BE2C (cell line): ENCODE data around the gene HAND1.

Experiments
- DNase-seq: peaks from one replicate; pipeline ENCODE4 v3.0.0-alpha.2; 2020
- H3K27me3 ChIP-seq: fragments of 250-450 bp; sonication (Bioruptor Pico); 2 replicates; pipeline ENCODE4 v1.5.1; 2020; ENCODE audit warnings: mild to moderate bottlenecking
- H3K36me3 ChIP-seq: fragments of 250-450 bp; sonication (Bioruptor Pico); 2 replicates; pipeline ENCODE4 v1.5.1; 2020; ENCODE audit warnings: mild to moderate bottlenecking
- H3K4me1 ChIP-seq: fragments of 250-450 bp; sonication (Bioruptor Pico); 2 replicates; pipeline ENCODE4 v1.5.1; 2020
- H3K4me3 ChIP-seq: 2 replicates; pipeline ENCODE4 v1.5.1; 2011; ENCODE audit warnings: low read depth, low read length
- H3K9me3 ChIP-seq: fragments of 250-450 bp; sonication (Bioruptor Pico); 2 replicates; pipeline ENCODE4 v1.5.1; 2020
- TF ChIP-seq, protein P1 (sequence below): IDR thresholded peaks from 2 replicates; pipeline ENCODE4 v1.5.1; 2012; ENCODE audit warnings: mild to moderate bottlenecking, low read depth, low read length

The HAND1 gene

DNA sequence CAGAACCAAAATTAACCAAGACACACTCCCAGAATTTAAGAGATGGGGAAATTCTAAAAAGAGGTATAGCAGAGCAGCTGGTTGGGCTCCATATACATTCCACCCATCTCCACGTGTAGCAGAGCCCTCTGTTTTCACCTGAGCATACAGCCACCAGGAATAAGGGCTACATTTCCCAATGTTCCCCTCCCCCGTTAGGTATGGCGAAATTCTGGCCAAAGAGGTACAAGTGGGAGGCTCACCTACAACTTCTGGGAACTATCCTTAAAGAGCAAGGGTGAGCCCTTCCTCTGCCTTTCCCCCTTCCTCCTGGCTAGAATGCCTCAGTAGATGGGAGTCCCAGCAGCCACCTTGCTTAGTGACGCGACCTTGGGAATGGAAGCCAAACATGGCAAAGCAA lies 37.5 kb downstream of the HAND1 start:
- H3K4me3 ChIP-seq, result no peak overlapping the region
- no peaks in the 10 kb centered on the region for H3K27me3 ChIP-seq
- H3K9me3 ChIP-seq, result no peaks in the 10 kb centered on the region
- peaks cover 10% of the 10 kb centered on the region for H3K36me3 ChIP-seq
- TF ChIP-seq, protein P1, sequence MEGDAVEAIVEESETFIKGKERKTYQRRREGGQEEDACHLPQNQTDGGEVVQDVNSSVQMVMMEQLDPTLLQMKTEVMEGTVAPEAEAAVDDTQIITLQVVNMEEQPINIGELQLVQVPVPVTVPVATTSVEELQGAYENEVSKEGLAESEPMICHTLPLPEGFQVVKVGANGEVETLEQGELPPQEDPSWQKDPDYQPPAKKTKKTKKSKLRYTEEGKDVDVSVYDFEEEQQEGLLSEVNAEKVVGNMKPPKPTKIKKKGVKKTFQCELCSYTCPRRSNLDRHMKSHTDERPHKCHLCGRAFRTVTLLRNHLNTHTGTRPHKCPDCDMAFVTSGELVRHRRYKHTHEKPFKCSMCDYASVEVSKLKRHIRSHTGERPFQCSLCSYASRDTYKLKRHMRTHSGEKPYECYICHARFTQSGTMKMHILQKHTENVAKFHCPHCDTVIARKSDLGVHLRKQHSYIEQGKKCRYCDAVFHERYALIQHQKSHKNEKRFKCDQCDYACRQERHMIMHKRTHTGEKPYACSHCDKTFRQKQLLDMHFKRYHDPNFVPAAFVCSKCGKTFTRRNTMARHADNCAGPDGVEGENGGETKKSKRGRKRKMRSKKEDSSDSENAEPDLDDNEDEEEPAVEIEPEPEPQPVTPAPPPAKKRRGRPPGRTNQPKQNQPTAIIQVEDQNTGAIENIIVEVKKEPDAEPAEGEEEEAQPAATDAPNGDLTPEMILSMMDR, result no peak
- no peaks in the 10 kb centered on the region for H3K4me1 ChIP-seq
- DNase-seq, result no peak

DNA sequence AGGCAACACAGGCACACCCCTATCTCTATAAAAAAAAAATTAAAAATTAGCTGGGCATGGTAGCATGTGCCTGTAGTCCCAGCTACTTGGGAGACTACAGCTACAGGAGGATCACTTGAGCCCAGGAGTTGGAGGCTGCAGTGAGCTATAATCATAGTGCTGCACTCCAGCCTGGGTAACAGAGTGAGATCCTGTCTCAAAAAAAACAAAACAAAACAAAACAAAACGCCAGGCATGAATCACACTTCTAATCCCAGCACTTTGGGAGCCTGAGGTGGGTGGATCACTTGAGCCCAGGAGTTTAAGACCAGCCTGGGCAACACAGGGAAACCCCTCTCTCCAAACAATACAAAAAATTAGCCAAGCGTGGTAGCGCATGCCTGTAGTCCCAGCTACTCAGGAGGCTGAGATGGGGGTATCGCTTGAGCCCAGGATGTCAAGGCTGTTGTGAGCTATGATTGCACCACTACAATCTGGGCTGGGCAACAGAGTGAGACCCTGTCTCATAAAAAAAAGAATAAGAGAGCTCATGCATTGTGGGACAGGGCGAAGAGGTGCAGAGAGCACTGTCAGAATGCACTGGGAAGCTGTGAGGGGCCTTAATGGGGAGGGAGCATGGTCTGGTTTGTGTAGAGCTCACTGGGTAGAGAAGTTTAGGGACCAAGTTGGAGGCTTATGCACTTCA lies 40.6 kb downstream of the HAND1 start:
- no peaks in the 10 kb centered on the region for H3K9me3 ChIP-seq
- no peak overlapping the region for H3K4me3 ChIP-seq
- DNase-seq, result no peak
- H3K27me3 ChIP-seq, result no peaks in the 10 kb centered on the region
- TF ChIP-seq, protein P1, result no peak
- no peaks in the 10 kb centered on the region for H3K4me1 ChIP-seq
- peaks cover 10% of the 10 kb centered on the region for H3K36me3 ChIP-seq

DNA sequence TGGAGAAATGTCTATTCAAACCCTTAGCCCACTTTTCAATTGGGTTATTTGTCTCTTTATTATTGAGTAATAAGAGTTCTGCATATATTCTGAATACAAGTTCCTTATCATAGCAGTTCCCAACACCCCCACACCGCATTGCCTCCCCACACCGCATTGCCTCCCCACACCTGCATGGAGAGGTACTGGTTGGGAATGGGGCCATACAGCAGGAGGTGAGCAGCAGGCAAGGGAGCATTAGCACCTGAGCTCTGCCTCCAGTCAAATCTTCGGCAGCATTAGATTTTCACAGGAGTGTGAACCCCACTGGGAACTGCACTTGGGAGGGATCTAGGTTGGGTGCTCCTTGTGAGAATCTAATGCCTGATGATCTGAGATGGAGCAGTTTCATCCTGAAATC lies 42.8 kb downstream of the HAND1 start:
- TF ChIP-seq, protein P1, result no peak
- DNase-seq, result no peak
- Histone ChIP-seq H3K27me3 (no peaks in the 10 kb centered on the region), H3K36me3 (peaks cover 4% of the 10 kb centered on the region), H3K4me1 (no peaks in the 10 kb centered on the region), H3K4me3 (no peak overlapping the region), H3K9me3 (no peaks in the 10 kb centered on the region)

DNA sequence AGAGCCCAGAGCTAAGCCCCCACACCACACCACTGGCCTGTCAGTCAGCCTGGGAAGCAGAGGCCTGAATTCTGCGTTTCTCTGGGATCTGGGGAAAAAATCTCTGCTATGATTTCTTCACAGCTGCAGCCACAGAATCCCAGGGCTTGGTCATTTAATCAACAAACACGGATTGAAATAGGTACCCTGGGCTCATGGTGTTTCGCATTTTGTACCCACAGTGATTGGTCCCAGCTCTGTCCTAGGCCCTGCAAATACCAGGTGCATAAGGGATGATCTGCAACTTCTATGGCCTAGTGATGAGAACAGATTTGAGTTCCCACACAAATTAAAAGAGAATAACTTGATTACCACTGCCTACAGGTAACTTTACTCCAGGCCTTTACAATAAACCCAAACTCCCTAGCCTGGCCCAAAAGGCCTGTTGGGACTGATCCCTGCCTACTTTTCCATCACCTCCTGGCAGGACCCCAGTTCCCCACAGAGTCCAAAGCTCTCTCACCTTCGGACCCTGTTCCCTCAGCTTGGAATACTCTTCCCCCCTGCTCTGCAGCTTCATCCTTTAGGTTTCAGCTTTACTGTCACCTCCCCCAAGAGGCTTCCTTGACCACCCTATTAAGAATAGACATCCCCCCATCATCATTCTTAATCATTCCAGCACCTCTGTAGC lies 46.9 kb downstream of the HAND1 start:
- H3K27me3 ChIP-seq, result no peaks in the 10 kb centered on the region
- no peaks in the 10 kb centered on the region for H3K9me3 ChIP-seq
- H3K36me3 ChIP-seq, result no peaks in the 10 kb centered on the region; the same call in 1 of the 2 replicates
- DNase-seq, result no peak
- H3K4me3 ChIP-seq, result no peak overlapping the region
- TF ChIP-seq, protein P1, result no peak
- no peaks in the 10 kb centered on the region for H3K4me1 ChIP-seq

DNA sequence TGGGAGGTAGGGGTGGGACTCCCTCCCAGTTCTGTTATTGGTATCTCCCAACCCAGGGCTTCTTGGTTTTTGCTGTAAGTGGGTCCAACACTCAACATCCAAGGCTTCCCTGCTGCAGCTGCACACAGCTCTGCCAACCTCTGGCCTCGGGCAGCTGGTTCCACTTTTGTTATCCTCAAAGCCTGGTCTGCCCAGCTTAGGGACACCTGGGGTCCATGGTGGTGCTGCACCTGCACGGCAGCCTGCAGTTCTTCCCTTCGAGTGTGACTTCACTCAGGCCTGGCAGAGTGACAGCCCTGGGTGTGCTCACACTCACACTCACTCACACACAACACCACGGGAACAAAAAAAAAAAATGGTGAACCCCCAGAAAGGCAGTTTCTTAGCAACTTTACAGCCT lies 47.6 kb downstream of the HAND1 start:
- H3K27me3 ChIP-seq, result no peaks in the 10 kb centered on the region
- TF ChIP-seq, protein P1, result no peak
- H3K4me3 ChIP-seq, result no peak overlapping the region
- DNase-seq, result no peak
- H3K9me3 ChIP-seq, result no peaks in the 10 kb centered on the region
- no peaks in the 10 kb centered on the region; the same call in 1 of the 2 replicates for H3K36me3 ChIP-seq
- no peaks in the 10 kb centered on the region for H3K4me1 ChIP-seq

DNA sequence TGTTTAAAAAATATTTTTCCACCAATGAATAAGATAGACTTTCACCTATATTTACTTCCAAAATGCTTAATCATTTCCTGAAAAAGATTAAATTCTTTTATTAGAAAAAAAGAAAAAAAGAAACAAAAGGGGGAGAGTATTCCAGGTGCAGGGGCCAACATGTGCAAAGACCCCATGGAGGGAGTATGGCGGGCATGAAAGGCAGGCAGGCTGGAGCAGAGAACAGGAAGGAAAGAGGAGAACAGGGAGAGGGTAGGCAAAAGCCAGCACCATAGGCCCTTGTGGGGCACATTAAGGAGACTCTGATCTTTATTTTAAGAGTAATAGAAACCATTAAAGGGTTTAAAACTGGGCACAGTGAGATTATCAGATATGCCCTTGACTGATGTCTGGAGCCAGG lies 48.7 kb downstream of the HAND1 start:
- Histone ChIP-seq H3K27me3 (no peaks in the 10 kb centered on the region), H3K36me3 (no peaks in the 10 kb centered on the region), H3K4me1 (no peaks in the 10 kb centered on the region), H3K4me3 (no peak overlapping the region), H3K9me3 (no peaks in the 10 kb centered on the region)
- no peak for DNase-seq
- TF ChIP-seq, protein P1, result no peak
